ENCODE data around the gene SYT5. TPM values are rescaled to one million over a fixed set of nuclear protein-coding genes. Genes with fewer than 3 reads are reported as not detected.
A peak's percentile ranks its signal among the peaks of the same experiment; 100 is the strongest.

Gene SYT5
- total and polyA plus RNA-seq, 9 of the 15 experiments (the other 6 are each of a cell fraction or from before 2014, with no cell fraction given): 1.3 to 20.9 (median 8.8) TPM

DNA sequence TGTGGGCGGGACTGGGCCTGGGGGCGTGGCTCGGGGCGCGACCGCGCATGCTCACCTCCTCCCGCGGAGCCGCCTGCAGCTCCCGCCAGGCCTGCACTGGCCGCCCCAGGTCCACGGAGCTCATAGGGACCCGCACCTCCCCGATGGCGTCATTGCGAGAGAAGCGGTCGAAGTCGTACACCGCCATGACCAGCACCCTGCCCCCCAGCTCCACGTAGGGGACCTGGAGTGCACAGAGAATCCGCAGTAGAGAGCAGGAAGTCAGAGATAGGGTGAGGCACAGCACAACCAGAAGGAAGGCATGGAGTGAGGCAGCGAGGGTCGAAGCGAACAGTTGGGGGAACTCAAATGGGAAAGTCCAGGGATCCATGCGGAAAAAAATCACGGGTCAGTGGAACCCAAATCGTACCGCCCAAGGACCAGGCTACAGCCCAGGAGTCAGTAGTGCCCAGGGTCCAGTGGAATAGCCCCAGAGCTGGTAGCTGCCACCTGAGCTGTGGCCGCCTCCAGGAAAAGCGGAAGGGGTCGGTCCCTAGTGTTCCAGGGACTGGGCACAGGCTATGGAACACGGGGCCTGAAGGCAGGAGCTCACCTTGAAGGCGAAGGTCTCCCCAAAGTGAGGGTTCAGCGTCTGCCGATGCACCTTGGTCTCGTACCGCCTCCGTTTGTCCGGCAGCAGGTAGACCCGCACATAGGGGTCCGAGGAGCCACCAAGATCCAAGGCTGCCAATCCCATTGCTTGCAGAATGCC lies 4.8 kb downstream of the SYT5 start (continued):
- no peak for TF ChIP-seq NR4A1 (CRISPR knock-in tag; IDR thresholded peaks at IDR 0.05)
- TF ChIP-seq NR4A1 (tag; IDR thresholded peaks at IDR 0.05): 0 out of 2 replicates have a peak, but pooled peaks have one; percentile 47
- TF ChIP-seq KLF10 (CRISPR knock-in tag; IDR thresholded peaks at IDR 0.05): no peak
- TF ChIP-seq LCOR (CRISPR knock-in tag; IDR thresholded peaks at IDR 0.05): no peak
- peak; percentile 35; the same call in 1 of the 2 replicates for TF ChIP-seq SMARCA4 (IDR thresholded peaks at IDR 0.05)
- TF ChIP-seq ZSCAN29 (IDR thresholded peaks at IDR 0.05): no peak
- 0 out of 2 replicates have a peak, but pooled peaks have one; percentile 35 for TF ChIP-seq SMAD4 (CRISPR knock-in tag; conservative IDR thresholded peaks at IDR 0.05)
- TF ChIP-seq CBFB (CRISPR knock-in tag; IDR thresholded peaks at IDR 0.05): 0 out of 2 replicates have a peak, but pooled peaks have one; percentile 85
- TF ChIP-seq FOXP1 (CRISPR knock-in tag; IDR thresholded peaks at IDR 0.05): peak; percentile 92
- TF ChIP-seq MLLT1 (IDR thresholded peaks at IDR 0.05): peak in 1 of 2 experiments; percentile 40; a peak in 1 of 4 replicates
- 0 out of 4 replicates have a peak, but pooled peaks of 1 of the 2 experiments have one; percentile 22 for TF ChIP-seq UBTF (IDR thresholded peaks at IDR 0.05; ENCODE audit: borderline replicate concordance in 1 of 2, low read depth in 2 of 2, low read length in 2 of 2)
- TF ChIP-seq POLR2G (IDR thresholded peaks at IDR 0.05; ENCODE audit: low read depth, low read length): peak; percentile 90
- 0 out of 2 replicates have a peak, but pooled peaks have one; percentile 49 for TF ChIP-seq ERF (CRISPR knock-in tag; IDR thresholded peaks at IDR 0.05)
- TF ChIP-seq, protein P1, sequence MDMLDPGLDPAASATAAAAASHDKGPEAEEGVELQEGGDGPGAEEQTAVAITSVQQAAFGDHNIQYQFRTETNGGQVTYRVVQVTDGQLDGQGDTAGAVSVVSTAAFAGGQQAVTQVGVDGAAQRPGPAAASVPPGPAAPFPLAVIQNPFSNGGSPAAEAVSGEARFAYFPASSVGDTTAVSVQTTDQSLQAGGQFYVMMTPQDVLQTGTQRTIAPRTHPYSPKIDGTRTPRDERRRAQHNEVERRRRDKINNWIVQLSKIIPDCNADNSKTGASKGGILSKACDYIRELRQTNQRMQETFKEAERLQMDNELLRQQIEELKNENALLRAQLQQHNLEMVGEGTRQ (CRISPR knock-in tag; IDR thresholded peaks at IDR 0.05): no peak
- no peak for TF ChIP-seq KDM4B (IDR thresholded peaks at IDR 0.05; ENCODE audit: borderline replicate concordance in 2 of 2, low read depth in 1 of 2)
- peak in 1 of 2 experiments; percentile 63; a peak in 2 of 4 replicates for TF ChIP-seq HDAC1 (IDR thresholded peaks at IDR 0.05)
- TF ChIP-seq, protein P2, sequence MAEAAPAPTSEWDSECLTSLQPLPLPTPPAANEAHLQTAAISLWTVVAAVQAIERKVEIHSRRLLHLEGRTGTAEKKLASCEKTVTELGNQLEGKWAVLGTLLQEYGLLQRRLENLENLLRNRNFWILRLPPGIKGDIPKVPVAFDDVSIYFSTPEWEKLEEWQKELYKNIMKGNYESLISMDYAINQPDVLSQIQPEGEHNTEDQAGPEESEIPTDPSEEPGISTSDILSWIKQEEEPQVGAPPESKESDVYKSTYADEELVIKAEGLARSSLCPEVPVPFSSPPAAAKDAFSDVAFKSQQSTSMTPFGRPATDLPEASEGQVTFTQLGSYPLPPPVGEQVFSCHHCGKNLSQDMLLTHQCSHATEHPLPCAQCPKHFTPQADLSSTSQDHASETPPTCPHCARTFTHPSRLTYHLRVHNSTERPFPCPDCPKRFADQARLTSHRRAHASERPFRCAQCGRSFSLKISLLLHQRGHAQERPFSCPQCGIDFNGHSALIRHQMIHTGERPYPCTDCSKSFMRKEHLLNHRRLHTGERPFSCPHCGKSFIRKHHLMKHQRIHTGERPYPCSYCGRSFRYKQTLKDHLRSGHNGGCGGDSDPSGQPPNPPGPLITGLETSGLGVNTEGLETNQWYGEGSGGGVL (CRISPR knock-in tag; IDR thresholded peaks at IDR 0.05): no peak
- no peak for TF ChIP-seq ZNF165 (CRISPR knock-in tag; IDR thresholded peaks at IDR 0.05; ENCODE audit: borderline replicate concordance)
- no peak for TF ChIP-seq ZNF717 (CRISPR knock-in tag; IDR thresholded peaks at IDR 0.05)
- peak; percentile 86 for TF ChIP-seq POLR2B (IDR thresholded peaks at IDR 0.05; ENCODE audit: low read depth, partially characterized antibody)
- peak; percentile 63; the same call in 1 of the 2 replicates for TF ChIP-seq ELF4 (CRISPR knock-in tag; IDR thresholded peaks at IDR 0.05)
